ENCODE results near the gene ADCY6. TPM values are rescaled to one million over a fixed set of nuclear protein-coding genes. Genes with fewer than 3 reads are reported as not detected.

The ADCY6 gene
- total RNA-seq, 1 donor from 2014 or later, result 195 TPM

DNA sequence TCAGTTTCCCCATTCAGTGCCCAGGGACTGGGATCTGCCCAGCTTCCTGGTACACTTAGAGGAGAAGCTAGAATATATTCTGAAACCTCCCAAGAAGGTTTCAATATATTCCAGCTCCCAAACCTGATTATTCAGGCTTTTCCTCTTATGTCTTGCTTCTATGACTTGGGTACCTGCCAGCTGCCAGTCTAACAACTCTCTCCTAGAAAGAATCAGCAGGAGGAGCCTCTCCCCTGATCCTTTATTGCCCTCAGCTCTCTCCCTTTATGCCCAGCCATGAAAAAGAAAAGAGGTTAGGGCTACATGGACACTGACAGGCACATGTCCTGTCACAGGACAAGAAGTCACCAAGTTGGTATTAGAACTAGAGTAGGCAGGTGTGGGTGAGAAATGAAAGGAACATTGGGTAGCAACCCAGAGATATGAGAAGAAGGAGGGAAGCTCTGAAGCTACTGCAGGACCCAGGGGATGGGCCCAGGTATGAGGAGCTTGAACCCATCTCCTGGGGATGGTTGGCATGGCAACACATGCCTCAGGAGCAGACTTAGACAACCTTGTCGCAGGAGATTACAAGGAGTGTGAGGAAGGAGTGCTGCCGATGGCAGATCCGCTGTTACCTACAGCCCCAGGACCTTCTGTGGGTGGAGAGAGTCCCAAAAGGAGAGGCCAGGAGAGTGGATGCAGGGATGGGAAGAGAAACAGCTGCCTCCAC, 27.4 kb upstream of the ADCY6 start:
- no peak for DNase-seq (ENCODE audit: low spot score)
- intact Hi-C loops (cut with DNase I), result no loop called here

- intact Hi-C loops (cut with DNase I), result no loop called here
- DNase-seq (ENCODE audit: low spot score), result peak; percentile 86
Observed at GRCh38 chr12:48815126-48816110, 26.5 kb upstream of the ADCY6 start.

DNA sequence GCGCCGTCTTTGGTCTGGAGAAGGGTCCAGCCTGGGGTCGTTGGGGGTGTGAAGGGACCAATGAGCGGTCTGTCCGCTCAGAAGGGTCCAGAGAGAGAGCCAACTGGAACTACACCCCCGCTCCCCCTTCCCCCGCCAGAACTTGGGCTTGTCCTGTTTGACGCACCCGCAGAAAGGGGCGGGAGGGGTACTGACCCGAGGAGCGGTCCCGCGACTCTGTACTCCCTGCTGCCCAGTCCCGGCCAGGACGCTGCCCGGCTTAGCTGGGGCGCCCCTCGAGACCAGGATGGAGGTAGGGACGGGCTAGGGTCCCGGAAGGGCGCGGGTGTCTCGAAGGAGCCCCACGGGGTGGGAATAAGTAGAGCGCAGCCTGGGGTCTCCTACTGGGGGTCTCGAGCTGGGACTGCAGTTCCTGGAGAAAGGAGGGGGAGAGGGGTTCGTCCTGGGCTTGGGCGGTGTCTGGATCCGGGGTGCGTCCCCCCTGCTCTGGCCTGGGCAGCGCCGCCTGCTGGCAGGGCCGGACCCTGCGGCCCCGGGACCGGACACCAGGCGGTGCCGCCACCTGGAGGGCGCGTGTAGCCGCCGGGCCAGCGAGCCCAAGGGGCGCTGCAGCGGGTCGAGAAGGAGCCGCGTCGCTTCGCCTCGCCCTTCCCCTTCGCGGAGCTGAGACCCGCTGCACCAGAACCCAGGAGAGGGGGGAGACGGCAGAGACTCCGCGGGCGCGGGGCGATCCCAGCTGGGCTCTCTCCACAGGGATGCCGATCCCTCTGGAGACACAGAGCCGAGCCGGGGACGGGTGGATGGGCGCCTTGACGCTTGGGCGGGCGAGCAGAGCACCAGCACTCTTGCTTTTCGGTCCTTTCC, 25.6 kb upstream of the ADCY6 start:
- intact Hi-C loops (cut with DNase I), result no loop called here

DNA sequence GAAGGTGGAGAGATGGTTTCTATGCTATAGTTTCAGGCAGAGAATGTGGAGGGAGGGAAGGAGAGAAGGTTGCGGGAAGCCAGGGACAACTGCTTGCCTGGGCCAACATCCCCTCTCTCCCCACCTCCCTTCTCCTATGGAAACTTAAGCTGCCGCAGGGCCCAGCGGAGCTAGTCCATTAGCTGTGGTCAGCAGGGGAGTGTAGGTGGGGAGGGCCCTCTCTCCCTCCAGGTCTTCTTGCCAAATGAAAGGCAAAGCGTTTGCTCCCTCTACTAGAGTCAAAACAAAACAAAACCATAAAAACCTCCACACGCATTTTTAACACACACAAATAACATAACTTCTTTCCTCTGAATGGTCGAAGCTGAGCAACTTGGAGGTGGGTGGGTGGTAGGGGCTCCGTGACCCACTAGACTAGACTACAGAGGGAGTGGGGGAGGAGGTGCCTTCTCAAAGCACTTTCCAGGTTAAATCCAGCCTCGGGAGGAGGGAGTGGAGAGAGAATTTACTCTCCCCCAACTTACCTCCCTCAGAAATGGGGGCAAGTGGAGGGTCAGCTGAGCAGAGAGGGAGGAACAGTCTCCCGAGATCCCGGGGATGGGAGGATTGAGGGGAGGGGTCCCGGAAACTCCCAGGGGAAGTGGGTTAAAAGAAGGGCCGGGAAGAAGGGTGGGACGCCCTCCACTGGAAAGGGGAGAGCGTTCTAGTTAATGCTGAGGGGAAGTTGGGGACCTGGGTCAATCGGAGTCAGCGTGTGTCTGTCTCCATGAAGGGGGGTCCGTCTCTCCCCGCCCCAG, 24.8 kb upstream of the ADCY6 start:
- intact Hi-C loops (cut with DNase I), result no loop called here

More for the DNA sequence above, 25.6 kb upstream of the ADCY6 start:
- peak; percentile 91 for DNase-seq (ENCODE audit: low spot score)

DNA sequence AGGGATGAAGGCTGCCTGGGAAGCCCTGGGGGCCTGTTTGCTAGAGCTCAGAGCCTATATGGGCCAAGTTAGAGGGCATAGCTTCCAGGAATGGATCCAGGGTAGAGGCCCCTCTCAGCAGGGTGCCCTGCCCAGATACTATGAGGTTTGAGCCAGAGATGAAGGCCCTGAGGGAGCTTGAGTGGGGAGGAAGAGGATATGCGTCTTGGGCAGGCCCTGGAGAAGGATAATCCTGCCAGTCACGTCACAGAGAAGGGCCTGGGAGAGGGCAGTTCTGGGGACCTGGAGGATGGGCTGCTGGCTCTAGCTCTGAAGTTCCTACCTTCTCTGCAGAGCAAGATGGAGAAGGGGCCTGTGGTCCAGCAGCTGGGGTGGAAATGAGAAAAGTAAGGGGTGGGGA, 23.5 kb upstream of the ADCY6 start:
- intact Hi-C loops (cut with DNase I), result no loop called here
- no peak for DNase-seq (ENCODE audit: low spot score)

More for the DNA sequence above, 24.8 kb upstream of the ADCY6 start:
- no peak for DNase-seq (ENCODE audit: low spot score)

DNA sequence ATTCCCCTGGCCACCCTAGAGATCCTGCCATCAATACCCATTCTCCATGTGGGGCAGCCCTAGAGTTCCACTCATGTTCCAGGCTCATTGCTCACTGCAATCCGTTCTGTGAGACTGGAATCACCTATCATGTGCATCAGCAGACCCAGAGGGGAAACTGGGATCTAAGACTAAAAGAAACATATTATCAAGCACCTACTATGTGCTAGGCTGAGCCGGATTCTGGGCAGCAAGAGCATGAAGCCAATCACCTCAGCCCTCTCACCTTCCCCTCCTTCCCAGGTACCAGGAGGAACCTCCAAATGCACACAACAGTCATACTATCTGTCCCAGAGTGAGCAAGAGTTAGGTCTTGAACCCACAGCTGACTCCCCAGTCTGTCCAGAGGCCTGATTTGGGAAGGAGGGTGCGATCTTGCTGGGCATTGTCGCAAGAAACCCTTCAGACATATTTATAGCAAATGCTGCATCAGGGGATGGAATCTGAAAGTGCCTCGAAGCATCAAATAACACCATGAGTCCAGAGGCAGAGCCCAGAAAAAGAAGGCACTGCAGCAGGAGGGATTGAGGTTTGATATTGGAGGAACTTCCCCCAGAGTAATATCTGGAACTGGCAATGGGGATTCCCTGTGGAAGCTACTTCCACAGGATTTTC, 22.7 kb upstream of the ADCY6 start:
- DNase-seq (ENCODE audit: low spot score), result no peak
- intact Hi-C loops (cut with DNase I), result no loop called here

DNA sequence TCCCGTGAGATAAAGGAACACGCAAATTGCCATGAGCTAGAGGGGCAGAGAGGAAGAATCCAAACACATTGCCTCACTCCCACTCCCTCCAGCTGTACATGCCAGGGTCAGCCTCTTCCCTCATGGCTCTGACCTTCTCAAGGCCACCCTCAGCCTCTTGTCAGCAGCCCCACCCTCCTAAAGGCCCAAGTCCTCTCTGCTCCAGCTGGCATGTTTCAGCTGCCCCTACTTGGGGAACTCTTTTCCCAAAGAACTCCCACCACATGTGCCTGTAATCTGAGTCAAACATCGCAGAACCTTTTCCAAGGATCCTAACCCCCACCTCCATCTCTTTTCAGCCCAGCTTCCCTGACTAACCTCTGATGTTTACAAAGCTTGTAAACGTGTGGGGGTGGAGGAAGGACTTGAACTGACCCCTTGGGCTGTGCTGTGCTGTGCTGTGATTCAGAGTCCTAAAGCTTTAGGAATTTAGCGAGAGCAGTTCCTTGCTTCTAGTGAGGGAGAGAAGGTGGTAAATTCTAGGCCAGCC, 22.1 kb upstream of the ADCY6 start:
- intact Hi-C loops (cut with DNase I), result no loop called here

DNA sequence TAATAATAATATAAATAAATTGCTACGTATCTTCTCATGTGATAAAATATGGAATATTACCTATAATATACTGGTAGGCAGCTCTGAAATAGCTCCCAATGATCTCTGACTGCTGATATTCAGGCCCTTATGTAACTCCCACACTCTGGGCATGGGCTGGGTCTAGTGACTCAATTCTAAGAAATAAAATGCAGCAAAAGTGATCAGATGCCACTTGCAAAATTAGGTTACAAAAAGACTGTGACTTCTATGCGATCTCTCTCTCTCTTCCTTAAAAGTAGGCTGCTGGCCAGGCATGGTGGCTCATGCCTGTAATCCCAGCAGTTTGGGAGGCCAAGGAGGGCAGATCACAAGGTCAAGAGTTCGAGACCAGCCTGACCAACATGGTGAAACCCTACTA, 19.1 kb upstream of the ADCY6 start:
- intact Hi-C loops (cut with DNase I), result no loop called here

More for the DNA sequence above, 22.1 kb upstream of the ADCY6 start:
- DNase-seq (ENCODE audit: low spot score), result no peak

GRCh38 chr12:48803675-48804074, 14.8 kb upstream of the ADCY6 start:
- no peak for DNase-seq (ENCODE audit: low spot score)
- intact Hi-C loops (cut with DNase I), result no loop called here

More for the DNA sequence above, 19.1 kb upstream of the ADCY6 start:
- no peak for DNase-seq (ENCODE audit: low spot score)

DNA sequence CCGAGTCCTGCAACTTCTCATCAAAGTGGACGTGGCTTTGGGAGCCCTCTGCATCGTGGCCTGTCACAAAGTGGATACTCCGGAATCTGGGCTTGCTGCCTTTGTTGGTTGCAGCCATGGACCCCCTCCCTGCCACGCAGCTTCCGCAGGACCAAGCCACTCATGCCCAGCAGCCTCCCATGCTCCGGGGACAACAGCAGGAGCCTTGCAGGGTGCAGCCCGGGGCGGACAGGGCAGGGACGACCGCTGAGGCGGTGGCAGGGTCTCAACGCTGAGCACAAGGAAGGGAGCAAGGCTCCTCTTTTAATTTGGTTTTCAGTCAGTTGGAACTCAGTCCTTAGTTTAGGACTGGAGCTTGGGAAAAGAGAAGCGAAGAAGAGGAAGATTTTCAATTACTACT, 12.1 kb upstream of the ADCY6 start:
- intact Hi-C loops (cut with DNase I), result no loop called here
- DNase-seq (ENCODE audit: low spot score), result no peak

- intact Hi-C loops (cut with DNase I), result no loop called here
Observed at GRCh38 chr12:48800457-48800856, 11.6 kb upstream of the ADCY6 start.

DNA sequence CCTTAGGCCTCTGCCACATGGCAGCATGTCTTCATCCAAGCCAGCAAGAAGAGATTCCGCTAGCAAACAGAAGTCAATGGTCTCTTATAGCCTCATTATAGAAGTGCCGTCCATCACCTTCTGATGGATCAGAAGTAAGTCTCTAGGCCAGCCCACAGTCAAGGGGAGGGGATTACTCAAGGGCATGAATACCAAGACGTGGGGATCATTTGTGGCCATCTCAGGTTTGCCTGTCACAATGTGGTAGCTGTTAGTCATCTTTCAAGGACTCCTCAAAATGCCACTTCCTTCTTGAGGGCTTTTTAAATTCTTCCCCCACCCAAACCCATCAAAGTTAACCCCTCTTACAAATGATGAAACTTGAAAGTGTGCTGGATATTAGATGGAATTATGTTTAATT, 8.1 kb upstream of the ADCY6 start:
- intact Hi-C loops (cut with DNase I), result no loop called here
- no peak for DNase-seq (ENCODE audit: low spot score)

More at GRCh38 chr12:48800457-48800856, 11.6 kb upstream of the ADCY6 start:
- DNase-seq (ENCODE audit: low spot score), result no peak

GRCh38 chr12:48795550-48796455, 6.9 kb upstream of the ADCY6 start:
- DNase-seq (ENCODE audit: low spot score), result no peak
- intact Hi-C loops (cut with DNase I), result loop anchor here (1.0 kb wide), 1 partner anchor 43 kb away; no protein-coding TSS in a partner anchor

GRCh38 chr12:48794870-48795269, 6.0 kb upstream of the ADCY6 start:
- intact Hi-C loops (cut with DNase I), result loop anchor here (1.0 kb wide), 1 partner anchor 42 kb away; no protein-coding TSS in a partner anchor
- no peak for DNase-seq (ENCODE audit: low spot score)

DNA sequence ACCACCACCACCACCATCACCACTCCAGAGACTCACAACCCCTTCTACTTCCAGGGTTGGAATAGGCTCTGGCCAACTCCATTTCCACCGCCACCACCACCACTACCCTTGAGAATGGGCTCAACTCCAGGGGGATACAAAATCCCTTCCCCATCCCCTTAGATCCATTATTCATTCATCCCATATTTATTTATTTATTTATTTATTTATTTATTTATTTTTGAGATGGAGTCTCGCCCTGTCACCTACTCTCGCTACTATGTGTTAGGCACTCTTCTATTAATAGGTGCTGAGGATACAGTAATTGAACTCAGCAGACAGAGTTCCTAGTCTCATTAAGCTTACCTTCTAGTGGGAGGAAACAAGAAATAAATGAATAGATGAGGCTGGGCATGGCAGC, 4.8 kb upstream of the ADCY6 start:
- DNase-seq (ENCODE audit: low spot score), result no peak
- intact Hi-C loops (cut with DNase I), result no loop called here

DNA sequence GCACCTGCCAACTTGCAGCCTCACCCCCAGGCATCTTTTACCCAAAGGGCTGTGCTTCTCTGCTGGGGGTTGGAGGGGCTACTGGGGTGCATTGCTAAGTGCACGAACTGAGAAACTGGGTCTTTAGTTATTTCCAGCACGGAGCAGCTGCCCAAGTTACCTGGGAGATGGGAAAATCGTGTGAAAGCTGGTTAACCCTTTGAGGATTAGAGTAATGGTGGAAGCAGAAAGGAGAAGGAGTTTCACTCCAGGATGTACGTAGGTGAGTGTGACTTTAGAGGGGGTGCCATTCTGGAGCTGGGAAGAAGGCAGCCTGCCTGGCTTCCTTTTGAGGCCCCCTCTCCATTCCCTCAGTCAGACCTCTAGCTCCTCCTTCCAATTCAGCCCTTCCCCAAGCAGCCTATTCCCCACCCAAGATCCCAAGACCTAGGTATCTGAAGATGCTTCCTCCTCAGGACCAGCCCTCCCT, 1.0 kb upstream of the ADCY6 start:
- no peak for DNase-seq (ENCODE audit: low spot score)

GRCh38 chr12:48788524-48788853, 400 bp downstream of the ADCY6 start:
- no peak for DNase-seq (ENCODE audit: low spot score)
- intact Hi-C loops (cut with DNase I), result loop anchor here (2.0 kb wide), 1 partner anchor 72 kb away; the partner anchor contains the start of gene CCNT1

More for the DNA sequence above, 1.0 kb upstream of the ADCY6 start:
- intact Hi-C loops (cut with DNase I), result loop anchor here (2.0 kb wide), 1 partner anchor 73 kb away; the partner anchor contains the start of gene CCNT1

Data from cardiac septum (tissue), 1 donor.